Loucy (cell line): ENCODE results near the gene TYW1.

Source experiments
- CTCF ChIP-seq: fragments of 200-600 bp; sonication (generic); conservative IDR thresholded peaks from 2 replicates; pipeline ENCODE4 v1.5.1; 2014; ENCODE audit warnings: mild to moderate bottlenecking, antibody characterized with exemption, low read length
- EZH2phosphoT487 ChIP-seq: fragments of 200-600 bp; IDR thresholded peaks from 2 replicates; pipeline ENCODE4 v1.6.1; 2018; ENCODE audit warnings: antibody characterized with exemption, mild to moderate bottlenecking, moderate library complexity, borderline replicate concordance

GRCh38 chr7:67100956-67101361 lies 104.3 kb downstream of the TYW1 start:
- TF ChIP-seq CTCF (no peak), EZH2phosphoT487 (no peak)
